Subcutaneous abdominal adipose tissue (tissue), 5 donors: ENCODE data around the gene DCK.

Experiments used
- H3K27ac ChIP-seq: one replicate; pipeline ENCODE4 v1.7.0; 2013; ENCODE audit warnings: low read depth, mild to moderate bottlenecking, inconsistent platforms, low read length, moderate library complexity
- H3K27me3 ChIP-seq, 5 donors: one replicate each; pipeline ENCODE4 v1.7.0; 2013; ENCODE audit warnings: low read length in 5 of 5, inconsistent platforms in 1 of 5; ENCODE audit not compliant: control insufficient read depth in 5 of 5, insufficient read depth in 4 of 5
- H3K36me3 ChIP-seq, 5 donors: one replicate each; pipeline ENCODE4 v1.7.0; 2013; ENCODE audit warnings: low read length in 5 of 5; ENCODE audit not compliant: control insufficient read depth in 5 of 5, insufficient read depth in 5 of 5
- H3K4me1 ChIP-seq, 5 donors: one replicate each; pipeline ENCODE4 v1.7.0; 2013; ENCODE audit warnings: low read length in 5 of 5, mild to moderate bottlenecking in 3 of 5, moderate library complexity in 1 of 5; ENCODE audit not compliant: control insufficient read depth in 5 of 5, insufficient read depth in 5 of 5
- H3K4me3 ChIP-seq, 5 donors: one replicate each; pipeline ENCODE4 v1.7.0; 2013; ENCODE audit warnings: low read length in 5 of 5, low read depth in 1 of 5
- H3K9ac ChIP-seq, 5 donors: one replicate each; pipeline ENCODE4 v1.7.0; 2013; ENCODE audit warnings: low read length in 5 of 5, mild to moderate bottlenecking in 4 of 5, moderate library complexity in 3 of 5
- H3K9me3 ChIP-seq, 5 donors: one replicate each; pipeline ENCODE4 v1.7.0; 2013; ENCODE audit warnings: low read length in 5 of 5; ENCODE audit not compliant: control insufficient read depth in 5 of 5
- donor health status: healthy.
- donor health status: healthy.
- donor health status: healthy.
- donor health status: healthy.
- donor health status: healthy.

DCK gene

DNA sequence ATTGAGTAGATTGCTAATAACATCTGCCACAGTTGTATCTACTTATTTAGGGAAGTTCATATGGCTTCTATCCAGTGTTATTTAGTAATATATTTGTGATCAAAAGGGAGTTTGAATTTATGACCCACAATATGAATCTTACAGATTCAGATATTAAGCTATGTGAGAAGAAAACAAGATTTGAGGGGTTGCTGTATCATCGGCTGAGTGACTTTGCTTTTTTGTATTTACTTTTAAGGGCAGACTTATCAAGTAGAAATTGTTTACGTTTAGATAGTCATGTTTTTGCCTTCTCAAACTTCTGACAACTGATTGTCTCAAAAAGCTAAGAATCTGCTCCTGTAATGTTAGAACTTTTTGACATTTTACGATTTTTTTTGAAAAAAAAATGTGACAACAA, 17.2 kb upstream of the DCK start:
- peaks cover 0 to 10% (median 0%) of the 10 kb centered on the region in 5 donors for H3K4me1 ChIP-seq
- H3K27ac ChIP-seq: no peak overlapping the region
- no peak overlapping the region for H3K4me3 ChIP-seq
- no peaks in the 10 kb centered on the region for H3K9me3 ChIP-seq
- H3K27me3 ChIP-seq: no peaks in the 10 kb centered on the region
- H3K36me3 ChIP-seq: peaks cover 0 to 18% (median 7%) of the 10 kb centered on the region in 5 donors
- H3K9ac ChIP-seq: no peak overlapping the region

DNA sequence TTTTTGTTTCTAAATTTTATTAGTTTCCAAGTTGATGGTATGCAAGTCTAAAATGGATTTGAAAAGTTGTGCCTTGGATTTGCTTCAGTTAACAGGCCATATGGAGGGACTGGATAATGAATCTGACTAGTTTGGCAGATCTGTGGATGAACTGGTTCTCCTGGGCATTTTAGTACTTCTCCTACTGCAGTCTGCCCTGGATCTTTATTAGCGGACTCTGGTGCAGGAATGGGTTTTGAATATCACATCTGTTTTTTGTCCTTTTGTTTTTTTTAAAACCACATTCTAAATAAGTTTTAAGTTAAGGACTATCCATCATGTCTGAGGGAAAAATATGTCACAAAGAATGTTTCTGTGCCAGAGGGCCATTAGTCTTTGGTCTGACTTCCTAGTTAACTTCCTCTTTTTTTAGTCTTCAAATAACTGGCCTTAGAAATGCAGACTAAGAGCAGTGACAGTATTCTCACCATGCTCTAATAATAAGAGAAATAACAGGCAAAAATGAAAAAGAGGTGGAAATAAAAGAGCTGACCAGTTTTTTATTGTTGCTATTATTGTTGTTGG, 13.9 kb upstream of the DCK start:
- Histone ChIP-seq H3K4me1 (peaks cover 0 to 10% (median 0%) of the 10 kb centered on the region in 5 donors), H3K36me3 (peaks cover 0 to 12% (median 7%) of the 10 kb centered on the region in 5 donors), H3K4me3 (no peak overlapping the region), H3K27ac (no peak overlapping the region), H3K27me3 (no peaks in the 10 kb centered on the region), H3K9me3 (no peaks in the 10 kb centered on the region), H3K9ac (no peak overlapping the region)

DNA sequence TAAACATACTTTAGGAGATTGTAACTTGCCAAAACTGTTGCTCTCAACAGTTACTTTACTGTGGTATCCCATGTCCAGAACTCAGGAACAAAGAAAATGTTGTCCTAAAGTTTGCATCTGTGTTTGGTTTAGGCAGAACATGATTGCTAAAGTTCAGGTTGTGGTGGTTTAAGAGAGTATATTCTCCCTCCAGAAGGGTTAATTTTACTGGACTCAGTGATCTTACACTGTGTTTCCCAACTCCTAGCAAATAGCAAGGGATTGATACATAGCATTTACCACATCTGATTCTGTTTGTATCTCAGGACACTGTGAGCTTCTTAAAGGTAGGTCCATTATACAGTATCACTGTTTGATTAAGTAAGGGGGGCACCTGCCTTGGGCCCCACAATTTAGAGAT, 13.3 kb upstream of the DCK start:
- H3K9ac ChIP-seq: no peak overlapping the region
- H3K4me1 ChIP-seq: peaks cover 0 to 10% (median 0%) of the 10 kb centered on the region in 5 donors
- H3K36me3 ChIP-seq: peaks cover 0 to 12% (median 7%) of the 10 kb centered on the region in 5 donors
- no peak overlapping the region for H3K27ac ChIP-seq
- no peak overlapping the region for H3K4me3 ChIP-seq
- H3K27me3 ChIP-seq: no peaks in the 10 kb centered on the region
- H3K9me3 ChIP-seq: no peaks in the 10 kb centered on the region

DNA sequence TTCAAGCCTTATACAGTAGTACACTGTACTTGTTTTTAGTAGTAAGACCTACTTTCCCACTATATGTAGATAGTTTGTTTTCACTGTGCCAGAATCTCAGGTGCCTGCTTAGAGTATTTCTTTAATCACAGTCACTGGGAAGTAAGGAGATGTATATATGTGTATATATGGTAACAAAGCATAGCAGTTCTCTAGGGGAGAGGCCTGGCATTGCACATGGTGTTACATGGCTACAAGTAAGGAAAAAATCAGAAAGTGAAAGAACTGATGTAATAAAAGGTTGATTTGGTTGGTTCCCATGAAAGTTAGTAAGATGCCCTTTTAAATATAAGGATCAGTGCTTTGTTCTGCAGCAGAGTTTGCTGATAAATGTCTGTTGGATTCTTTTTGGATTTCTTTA, 9.3 kb upstream of the DCK start:
- H3K9me3 ChIP-seq: no peaks in the 10 kb centered on the region

DNA sequence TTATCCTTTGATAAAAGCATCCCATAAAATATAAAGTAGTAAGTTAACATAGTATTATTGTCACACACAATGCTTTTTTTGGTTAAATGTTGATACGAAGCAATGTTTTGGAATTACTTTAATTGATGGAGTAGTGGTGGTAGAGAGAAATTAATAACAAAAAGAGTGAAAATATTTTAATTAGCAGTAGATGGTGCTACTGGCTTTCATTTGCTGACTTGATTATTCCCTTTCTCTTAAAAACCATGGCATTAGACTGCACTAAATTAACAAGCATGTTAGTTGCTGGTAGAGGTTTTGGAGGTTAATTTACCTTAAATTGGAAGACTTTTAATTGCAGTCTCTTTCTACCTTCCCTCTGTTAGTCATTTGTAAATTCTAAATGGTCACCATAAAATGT, 8.9 kb upstream of the DCK start:
- H3K27me3 ChIP-seq: no peaks in the 10 kb centered on the region

More for the DNA sequence above, 9.3 kb upstream of the DCK start:
- H3K36me3 ChIP-seq: peaks cover 0 to 10% (median 0%) of the 10 kb centered on the region in 5 donors
- peaks cover 0 to 9% (median 0%) of the 10 kb centered on the region in 5 donors for H3K4me1 ChIP-seq
- no peaks in the 10 kb centered on the region for H3K27me3 ChIP-seq
- H3K4me3 ChIP-seq: no peak overlapping the region
- no peak overlapping the region for H3K9ac ChIP-seq
- H3K27ac ChIP-seq: no peak overlapping the region

DNA sequence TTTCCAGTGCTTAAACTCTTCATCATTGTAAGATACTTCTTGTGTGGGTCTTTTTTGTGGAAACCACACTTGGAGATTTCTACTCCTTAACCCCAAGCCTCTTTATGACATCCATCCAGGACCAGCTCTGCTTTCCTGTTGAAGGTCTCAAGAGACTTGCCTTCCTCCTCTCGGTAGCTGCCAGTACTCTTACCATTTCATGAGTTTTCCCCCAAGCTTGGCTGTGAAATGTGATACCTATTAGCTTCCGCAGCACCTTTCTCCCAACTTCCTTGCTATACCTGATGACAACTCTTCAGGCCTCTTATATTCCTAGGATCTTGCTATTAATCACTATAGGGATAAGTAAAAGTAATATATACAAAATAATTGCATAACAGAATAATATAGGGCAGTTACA, 1.9 kb upstream of the DCK start:
- Histone ChIP-seq H3K27me3 (no peaks in the 10 kb centered on the region), H3K9me3 (no peaks in the 10 kb centered on the region), H3K36me3 (no peaks in the 10 kb centered on the region), H3K4me3 (no peak overlapping the region), H3K27ac (no peak overlapping the region), H3K9ac (no peak overlapping the region), H3K4me1 (peaks cover 4 to 30% (median 21%) of the 10 kb centered on the region in 5 donors)

More for the DNA sequence above, 8.9 kb upstream of the DCK start:
- H3K36me3 ChIP-seq: peaks cover 0 to 7% (median 0%) of the 10 kb centered on the region in 5 donors
- H3K9me3 ChIP-seq: no peaks in the 10 kb centered on the region
- no peak overlapping the region for H3K27ac ChIP-seq
- H3K9ac ChIP-seq: no peak overlapping the region
- no peak overlapping the region for H3K4me3 ChIP-seq
- H3K4me1 ChIP-seq: peaks cover 0 to 5% (median 0%) of the 10 kb centered on the region in 5 donors

DNA sequence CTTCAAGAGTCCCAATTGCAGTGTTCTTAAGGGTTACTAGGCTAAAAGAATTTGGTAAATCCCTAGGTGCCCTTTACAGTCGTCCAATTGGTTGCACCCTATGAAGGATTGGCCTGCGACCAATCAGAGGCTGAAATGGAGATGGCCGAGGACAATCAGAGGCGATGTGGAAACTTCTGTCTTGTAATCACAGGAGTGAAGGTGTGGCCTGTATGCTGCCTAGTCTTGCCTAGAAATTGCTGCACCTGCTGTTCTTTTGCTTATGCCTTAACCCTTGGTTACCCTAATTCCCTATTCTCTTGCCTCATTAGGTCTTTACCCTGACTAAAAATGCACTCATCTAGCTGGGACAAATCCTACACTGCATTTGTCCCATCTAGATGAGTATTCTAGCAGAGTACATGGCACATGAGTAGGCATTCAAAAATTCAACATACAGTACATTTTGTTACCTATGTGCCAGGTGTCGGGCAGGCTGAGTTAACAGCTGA, 1.0 kb upstream of the DCK start:
- peak overlapping the region in 4 of 5 donors; percentile 88 to 95 (median 94) for H3K9ac ChIP-seq
- H3K36me3 ChIP-seq: no peaks in the 10 kb centered on the region
- no peaks in the 10 kb centered on the region for H3K9me3 ChIP-seq
- H3K4me3 ChIP-seq: peak overlapping the region; percentile 81 to 98 (median 97)
- peak overlapping the region; percentile 79 for H3K27ac ChIP-seq
- no peaks in the 10 kb centered on the region for H3K27me3 ChIP-seq
- peaks cover 4 to 38% (median 21%) of the 10 kb centered on the region in 5 donors for H3K4me1 ChIP-seq

DNA sequence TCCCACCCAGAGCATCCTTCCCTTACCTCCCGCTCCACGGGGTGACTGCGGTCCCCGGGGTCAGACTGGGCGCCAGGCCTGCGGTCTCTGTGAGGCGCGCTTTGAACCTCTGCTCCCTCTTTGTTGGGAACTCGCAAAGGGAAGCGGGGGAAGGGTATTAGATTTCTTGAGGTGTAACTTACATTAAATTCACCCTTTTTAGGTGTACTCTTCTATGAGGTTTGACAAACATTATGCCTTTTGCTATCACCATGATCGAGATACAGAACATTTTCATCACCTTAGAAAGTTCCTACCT, 569 bp downstream of the DCK start:
- Histone ChIP-seq H3K27me3 (no peaks in the 10 kb centered on the region), H3K27ac (peak overlapping the region; percentile 79), H3K36me3 (peaks cover 0 to 3% (median under 1%) of the 10 kb centered on the region in 5 donors), H3K4me1 (peaks cover 4 to 38% (median 21%) of the 10 kb centered on the region in 5 donors), H3K9ac (peak overlapping the region; percentile 73 to 95 (median 94)), H3K9me3 (no peaks in the 10 kb centered on the region), H3K4me3 (peak overlapping the region; percentile 93 to 98 (median 97))

DNA sequence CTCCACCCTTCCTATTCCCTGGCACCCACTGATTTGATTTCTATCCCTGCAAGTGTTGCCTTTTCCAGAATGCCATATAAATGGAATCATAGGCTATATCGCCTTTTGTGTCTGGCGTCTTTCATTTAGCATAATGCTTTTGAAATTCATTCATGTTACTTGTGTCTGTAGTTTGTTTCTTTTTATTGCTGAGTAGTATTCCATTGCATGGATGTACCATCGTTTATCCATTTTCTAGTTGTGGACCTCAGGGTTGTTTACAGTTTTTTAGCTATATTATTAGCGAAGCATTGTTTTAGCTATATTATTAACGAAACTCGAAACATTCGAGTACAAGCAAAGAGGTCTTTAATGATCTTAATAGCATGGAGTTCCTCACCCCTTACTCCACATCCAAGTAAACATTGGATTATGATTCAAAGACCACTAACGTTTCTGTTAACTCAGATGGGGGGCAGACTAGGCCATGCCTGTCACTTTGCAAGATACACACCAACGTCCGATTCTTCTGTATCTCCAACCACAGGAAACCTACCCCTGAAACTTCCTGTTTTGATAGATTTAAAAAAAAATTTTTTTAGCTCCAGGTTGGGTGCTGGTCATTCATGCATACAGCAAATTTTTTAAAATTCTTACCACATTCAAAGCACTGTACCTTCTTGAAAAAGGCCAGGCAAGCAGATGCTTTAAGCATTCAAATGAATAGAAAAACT, 1.1 kb downstream of the DCK start:
- peak overlapping the region; percentile 93 to 98 (median 97) for H3K4me3 ChIP-seq

DNA sequence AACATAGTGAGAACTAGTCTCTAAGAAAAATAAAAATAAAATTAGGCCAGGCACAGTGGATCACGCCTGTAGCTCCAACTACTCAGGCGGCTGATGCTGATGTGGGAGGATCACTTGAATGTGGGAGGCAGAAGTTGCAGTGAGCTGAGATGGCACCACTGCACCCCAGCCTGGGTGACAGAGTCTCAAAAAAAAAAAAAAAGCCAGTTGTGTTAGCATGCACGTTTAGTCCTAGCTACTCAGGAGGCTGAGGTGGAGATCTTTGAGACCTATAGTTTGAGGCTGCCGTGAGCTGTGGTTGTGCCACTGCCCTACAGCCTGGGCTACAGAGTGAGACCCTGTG, 2.5 kb downstream of the DCK start:
- Histone ChIP-seq H3K9me3 (no peaks in the 10 kb centered on the region), H3K27ac (no peak overlapping the region), H3K4me1 (peaks cover 4 to 38% (median 21%) of the 10 kb centered on the region in 5 donors), H3K27me3 (no peaks in the 10 kb centered on the region), H3K36me3 (peaks cover 0 to 3% (median 2%) of the 10 kb centered on the region in 5 donors), H3K4me3 (peak overlapping the region in 1 of 5 donors; percentile 22), H3K9ac (peak overlapping the region in 1 of 5 donors; percentile 20)

More for the DNA sequence above, 1.1 kb downstream of the DCK start:
- Histone ChIP-seq H3K27me3 (no peaks in the 10 kb centered on the region), H3K27ac (peak overlapping the region; percentile 79), H3K9me3 (no peaks in the 10 kb centered on the region), H3K9ac (peak overlapping the region in 4 of 5 donors; percentile 73 to 95 (median 92)), H3K36me3 (peaks cover 0 to 3% (median 2%) of the 10 kb centered on the region in 5 donors), H3K4me1 (peaks cover 4 to 38% (median 21%) of the 10 kb centered on the region in 5 donors)
